Muscle layer of duodenum (tissue), 2 donors: ENCODE measurements around the gene TMEM229A.
A peak's percentile ranks its signal among the peaks of the same experiment; 100 is the strongest.
"Not testable (repeated sequence)": the region's sequence is repeated elsewhere in the genome, so short reads cannot be mapped to it uniquely, and the experiment has no call there.

Source experiments
- H3K27ac ChIP-seq: one replicate; pipeline ENCODE4 v1.7.0; 2013; ENCODE audit warnings: mild to moderate bottlenecking, low read length
- H3K27me3 ChIP-seq: one replicate; pipeline ENCODE4 v1.7.0; 2013; ENCODE audit warnings: low read depth, mild to moderate bottlenecking, control low read depth, low read length
- H3K36me3 ChIP-seq, 2 donors: one replicate each; pipeline ENCODE4 v1.7.0; 2013; ENCODE audit warnings: low read length in 2 of 2, control low read depth in 1 of 2, mild to moderate bottlenecking in 1 of 2; ENCODE audit not compliant: insufficient read depth in 2 of 2, control insufficient read depth in 1 of 2
- H3K4me1 ChIP-seq, 2 donors: one replicate each; pipeline ENCODE4 v1.7.0; 2013; ENCODE audit warnings: low read length in 2 of 2, mild to moderate bottlenecking in 2 of 2, control low read depth in 1 of 2, moderate library complexity in 1 of 2; ENCODE audit not compliant: insufficient read depth in 2 of 2, control insufficient read depth in 1 of 2
- H3K4me3 ChIP-seq, 2 donors: one replicate each; pipeline ENCODE4 v1.7.0; 2013; ENCODE audit warnings: low read length in 2 of 2, low read depth in 1 of 2, mild to moderate bottlenecking in 1 of 2
- H3K9me3 ChIP-seq, 2 donors: one replicate each; pipeline ENCODE4 v1.7.0; 2013; ENCODE audit warnings: low read length in 2 of 2, control low read depth in 1 of 2, mild to moderate bottlenecking in 1 of 2; ENCODE audit not compliant: control insufficient read depth in 1 of 2
- donor health status: healthy.

The TMEM229A gene

GRCh38 chr7:124032369-124033094, at the start of gene TMEM229A:
Gene TMEM229A (minus strand): TSS chr7:124033067. CDS start chr7:124033003, 64 bp downstream.
- Histone ChIP-seq H3K4me1 (peaks cover 0 to 12% of the 10 kb centered on the region in 2 donors), H3K27me3 (peaks cover 10% of the 10 kb centered on the region), H3K9me3 (no peaks in the 10 kb centered on the region), H3K36me3 (no peaks in the 10 kb centered on the region), H3K4me3 (peak within 1 kb of the TSS; percentile 61 to 79), H3K27ac (no peak within 1 kb of the TSS)

DNA sequence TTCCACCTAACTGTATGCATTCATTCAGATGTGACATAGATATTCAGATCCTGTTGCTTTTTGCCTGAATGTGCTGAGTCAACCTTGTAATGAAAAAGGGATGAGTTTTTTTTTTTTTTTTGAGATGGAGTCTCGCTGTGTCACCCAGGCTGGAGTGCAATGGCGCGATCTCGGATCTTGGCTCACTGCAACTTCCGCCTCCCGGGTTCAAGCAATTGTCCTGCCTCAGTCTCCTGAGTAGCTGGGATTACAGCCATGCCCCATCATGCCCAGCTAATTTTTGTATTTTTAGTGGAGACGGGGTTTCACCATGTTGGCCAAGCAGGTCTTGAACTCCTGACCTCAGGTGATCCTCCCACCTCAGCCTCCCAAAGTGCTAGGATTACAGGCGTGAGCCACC, 49.4 kb upstream of the TMEM229A start:
- H3K36me3 ChIP-seq, H3K9me3 ChIP-seq, H3K4me3 ChIP-seq, H3K27me3 ChIP-seq, H3K27ac ChIP-seq: not testable (repeated sequence)
- H3K4me1 ChIP-seq = peaks cover 0 to 23% of the 10 kb centered on the region in 2 donors

DNA sequence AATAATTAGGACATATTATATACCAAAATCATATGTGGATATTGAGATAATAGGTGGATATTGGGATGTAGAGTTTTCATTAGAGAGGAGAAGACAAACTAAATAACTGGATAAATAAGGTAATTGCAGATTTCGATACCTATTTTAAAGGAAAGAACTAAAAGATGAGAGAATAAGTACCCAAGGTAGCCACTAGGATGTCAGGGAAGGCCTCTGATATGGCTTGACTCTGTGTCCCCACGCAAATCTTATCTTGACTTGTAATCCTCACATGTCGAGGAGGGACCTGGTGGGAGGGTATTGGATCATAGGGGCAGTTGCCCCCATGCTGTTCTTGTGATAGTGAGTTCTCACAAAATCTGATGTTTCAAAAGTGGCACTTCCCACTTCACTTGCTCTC, 44.7 kb upstream of the TMEM229A start:
- H3K27me3 ChIP-seq = no peaks in the 10 kb centered on the region
- H3K4me1 ChIP-seq = no peaks in the 10 kb centered on the region
- H3K27ac ChIP-seq = no peak overlapping the region
- no peak overlapping the region for H3K4me3 ChIP-seq
- H3K9me3 ChIP-seq = no peaks in the 10 kb centered on the region
- H3K36me3 ChIP-seq = no peaks in the 10 kb centered on the region

- no peaks in the 10 kb centered on the region for H3K9me3 ChIP-seq
- no peaks in the 10 kb centered on the region for H3K36me3 ChIP-seq
- no peaks in the 10 kb centered on the region for H3K4me1 ChIP-seq
- no peaks in the 10 kb centered on the region for H3K27me3 ChIP-seq
- no peak overlapping the region for H3K27ac ChIP-seq
- H3K4me3 ChIP-seq = no peak overlapping the region
These were observed 44.0 kb upstream of the TMEM229A start for GRCh38 chr7:124076841-124077240.

DNA sequence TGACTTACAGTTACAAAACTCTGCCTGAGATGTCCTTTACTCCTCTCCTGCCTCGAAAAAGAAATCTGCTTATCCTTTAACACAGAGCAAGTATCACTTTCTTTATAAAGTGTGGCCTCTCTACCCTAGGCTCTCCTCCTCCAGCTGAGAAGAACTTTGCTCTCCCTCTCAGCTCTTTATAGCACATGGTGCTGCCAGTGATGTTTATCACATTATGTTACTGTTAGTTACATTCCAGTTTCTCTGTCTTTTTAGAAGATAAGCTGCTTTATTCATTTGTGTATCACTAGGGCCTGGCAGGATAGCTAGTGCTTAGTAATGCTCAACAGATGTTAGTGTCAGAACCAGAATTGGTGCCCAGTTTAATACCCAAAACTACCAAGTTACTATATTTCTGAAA, 41.1 kb upstream of the TMEM229A start:
- H3K36me3 ChIP-seq = no peaks in the 10 kb centered on the region
- no peak overlapping the region for H3K4me3 ChIP-seq

GRCh38 chr7:124073310-124073645, 40.4 kb upstream of the TMEM229A start:
- Histone ChIP-seq H3K27me3 (no peaks in the 10 kb centered on the region), H3K4me3 (no peak overlapping the region), H3K9me3 (no peaks in the 10 kb centered on the region), H3K36me3 (no peaks in the 10 kb centered on the region), H3K4me1 (no peaks in the 10 kb centered on the region), H3K27ac (no peak overlapping the region)

More for the DNA sequence above, 41.1 kb upstream of the TMEM229A start:
- Histone ChIP-seq H3K4me1 (no peaks in the 10 kb centered on the region), H3K27me3 (no peaks in the 10 kb centered on the region), H3K27ac (no peak overlapping the region), H3K9me3 (no peaks in the 10 kb centered on the region)

GRCh38 chr7:124072603-124073309, 39.9 kb upstream of the TMEM229A start:
- Histone ChIP-seq H3K4me3 (no peak overlapping the region), H3K27ac (no peak overlapping the region), H3K4me1 (no peaks in the 10 kb centered on the region), H3K27me3 (no peaks in the 10 kb centered on the region), H3K36me3 (no peaks in the 10 kb centered on the region), H3K9me3 (no peaks in the 10 kb centered on the region)

DNA sequence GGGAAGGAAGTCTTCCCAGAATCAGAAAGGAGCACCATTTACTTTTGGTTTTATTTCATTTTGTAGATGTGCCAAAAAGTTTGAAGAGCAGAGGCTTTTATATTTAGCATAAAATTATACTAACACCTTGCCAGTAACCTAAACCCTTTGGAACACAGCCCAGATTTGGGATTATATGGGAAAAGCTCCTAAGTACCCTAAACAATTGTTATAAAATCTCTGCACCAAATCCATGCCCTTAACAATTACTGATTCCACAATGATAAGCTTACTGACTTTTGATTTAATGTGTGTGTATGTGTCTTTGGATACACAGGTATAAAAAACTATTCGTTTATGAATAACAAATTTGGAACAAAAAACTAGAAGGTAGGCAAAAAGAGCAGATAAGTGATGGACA, 39.0 kb upstream of the TMEM229A start:
- no peaks in the 10 kb centered on the region for H3K4me1 ChIP-seq
- no peaks in the 10 kb centered on the region for H3K36me3 ChIP-seq
- H3K4me3 ChIP-seq = no peak overlapping the region
- no peaks in the 10 kb centered on the region for H3K9me3 ChIP-seq
- H3K27ac ChIP-seq = no peak overlapping the region
- H3K27me3 ChIP-seq = no peaks in the 10 kb centered on the region

- H3K36me3 ChIP-seq = no peaks in the 10 kb centered on the region
- no peaks in the 10 kb centered on the region for H3K4me1 ChIP-seq
- H3K9me3 ChIP-seq = no peaks in the 10 kb centered on the region
- H3K27ac ChIP-seq = no peak overlapping the region
- H3K27me3 ChIP-seq = no peaks in the 10 kb centered on the region
- no peak overlapping the region for H3K4me3 ChIP-seq
These were observed 29.3 kb upstream of the TMEM229A start for GRCh38 chr7:124062171-124062570.

GRCh38 chr7:124060528-124060927, 27.7 kb upstream of the TMEM229A start:
- Histone ChIP-seq H3K4me3 (no peak overlapping the region), H3K9me3 (no peaks in the 10 kb centered on the region), H3K4me1 (no peaks in the 10 kb centered on the region), H3K27me3 (no peaks in the 10 kb centered on the region), H3K36me3 (no peaks in the 10 kb centered on the region), H3K27ac (no peak overlapping the region)

DNA sequence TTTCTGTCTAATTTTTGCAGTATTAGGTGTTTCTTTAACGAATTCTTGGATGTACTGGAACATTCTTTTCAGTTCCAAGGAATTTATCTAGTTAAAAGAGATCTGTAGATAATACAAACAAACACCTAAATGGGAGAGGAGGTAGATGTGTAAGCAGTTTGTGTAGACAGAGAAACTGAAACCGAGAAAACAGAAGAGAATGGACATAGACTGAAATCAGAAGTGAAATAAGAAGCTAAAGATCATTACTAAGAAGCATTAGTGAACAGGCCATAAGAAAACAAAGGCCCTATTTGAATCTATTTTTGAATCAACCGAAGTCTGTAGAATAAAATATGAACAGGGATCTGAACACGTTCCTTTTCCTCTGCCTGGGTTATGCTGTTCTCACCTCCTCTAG, 26.5 kb upstream of the TMEM229A start:
- Histone ChIP-seq H3K27me3 (no peaks in the 10 kb centered on the region), H3K36me3 (no peaks in the 10 kb centered on the region), H3K9me3 (no peaks in the 10 kb centered on the region), H3K27ac (no peak overlapping the region), H3K4me3 (no peak overlapping the region), H3K4me1 (no peaks in the 10 kb centered on the region)

GRCh38 chr7:124058515-124058914, 25.6 kb upstream of the TMEM229A start:
- no peaks in the 10 kb centered on the region for H3K27me3 ChIP-seq
- H3K36me3 ChIP-seq = no peaks in the 10 kb centered on the region
- no peak overlapping the region for H3K4me3 ChIP-seq
- H3K4me1 ChIP-seq = no peaks in the 10 kb centered on the region
- H3K9me3 ChIP-seq = no peaks in the 10 kb centered on the region
- no peak overlapping the region for H3K27ac ChIP-seq
